NB4 (cell line): Measurements from ENCODE around the gene ASXL3.

Source experiments
- DNase-seq: peaks from one replicate; pipeline ENCODE4 v3.0.0; 2010; ENCODE audit warnings: low read depth
- H3K4me3 ChIP-seq: one replicate; pipeline ENCODE4 v1.5.1; 2011; ENCODE audit warnings: mild to moderate bottlenecking, low read depth, low read length, moderate library complexity
- MYC ChIP-seq: IDR thresholded peaks from 2 replicates; pipeline ENCODE4 v1.6.1; 2011; ENCODE audit warnings: low read depth, low read length
- POLR2A ChIP-seq: IDR thresholded peaks from 2 replicates; pipeline ENCODE4 v1.6.1; 2011; ENCODE audit warnings: mild to moderate bottlenecking; ENCODE audit not compliant: insufficient read length; ENCODE audit errors: extremely low read depth
- TF ChIP-seq, protein P1 (sequence below): IDR thresholded peaks from one replicate; pipeline ENCODE4 v1.5.1; 2012; ENCODE audit warnings: low read depth, low read length
- TF ChIP-seq, protein P2 (sequence below): IDR thresholded peaks from 2 replicates; pipeline ENCODE4 v1.6.1; 2011; ENCODE audit warnings: low read depth, low read length

ASXL3 gene

DNA sequence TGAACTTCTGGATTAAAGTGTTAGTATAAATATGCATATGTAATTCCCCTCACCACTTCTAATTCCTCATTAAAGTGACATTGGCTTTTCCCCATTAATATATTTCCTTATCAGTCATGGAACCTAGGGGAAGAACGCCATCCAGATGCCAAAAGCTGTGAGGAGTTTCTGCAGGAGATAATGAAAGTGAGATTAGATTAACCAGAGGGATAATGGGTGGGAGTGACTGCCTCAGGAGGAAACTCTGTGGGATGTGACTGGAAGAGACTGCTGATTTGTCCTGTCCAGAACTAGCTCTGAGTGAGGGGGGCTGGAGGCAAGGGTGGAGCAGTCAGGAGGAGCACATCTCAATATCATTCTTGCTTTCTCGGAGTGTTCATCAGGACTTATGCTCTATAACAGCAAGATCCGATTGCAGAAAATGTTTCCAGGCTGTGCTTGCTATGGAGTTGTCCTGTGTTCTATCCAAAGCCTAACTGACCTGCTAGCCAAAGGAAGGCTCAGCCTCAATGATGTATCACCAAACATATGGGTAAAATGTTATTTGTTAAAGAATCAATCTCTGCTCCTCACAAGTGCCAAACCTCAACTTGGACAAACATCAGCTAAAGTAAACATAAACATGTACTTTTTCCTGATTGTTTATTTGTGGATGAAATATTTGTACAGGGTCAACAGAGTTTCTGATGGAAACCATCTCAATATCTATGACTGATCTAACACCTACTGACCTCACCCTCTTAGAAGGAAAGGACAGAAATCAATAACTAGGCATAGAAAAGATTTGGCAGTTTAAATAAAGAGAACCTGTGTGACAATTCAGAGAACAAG, 118.5 kb downstream of the ASXL3 start:
- no peak for DNase-seq
- H3K4me3 ChIP-seq, result no peak overlapping the region
- TF ChIP-seq MYC (no peak), POLR2A (no peak)
- TF ChIP-seq, protein P1, sequence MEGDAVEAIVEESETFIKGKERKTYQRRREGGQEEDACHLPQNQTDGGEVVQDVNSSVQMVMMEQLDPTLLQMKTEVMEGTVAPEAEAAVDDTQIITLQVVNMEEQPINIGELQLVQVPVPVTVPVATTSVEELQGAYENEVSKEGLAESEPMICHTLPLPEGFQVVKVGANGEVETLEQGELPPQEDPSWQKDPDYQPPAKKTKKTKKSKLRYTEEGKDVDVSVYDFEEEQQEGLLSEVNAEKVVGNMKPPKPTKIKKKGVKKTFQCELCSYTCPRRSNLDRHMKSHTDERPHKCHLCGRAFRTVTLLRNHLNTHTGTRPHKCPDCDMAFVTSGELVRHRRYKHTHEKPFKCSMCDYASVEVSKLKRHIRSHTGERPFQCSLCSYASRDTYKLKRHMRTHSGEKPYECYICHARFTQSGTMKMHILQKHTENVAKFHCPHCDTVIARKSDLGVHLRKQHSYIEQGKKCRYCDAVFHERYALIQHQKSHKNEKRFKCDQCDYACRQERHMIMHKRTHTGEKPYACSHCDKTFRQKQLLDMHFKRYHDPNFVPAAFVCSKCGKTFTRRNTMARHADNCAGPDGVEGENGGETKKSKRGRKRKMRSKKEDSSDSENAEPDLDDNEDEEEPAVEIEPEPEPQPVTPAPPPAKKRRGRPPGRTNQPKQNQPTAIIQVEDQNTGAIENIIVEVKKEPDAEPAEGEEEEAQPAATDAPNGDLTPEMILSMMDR, result no peak
- TF ChIP-seq, protein P2, sequence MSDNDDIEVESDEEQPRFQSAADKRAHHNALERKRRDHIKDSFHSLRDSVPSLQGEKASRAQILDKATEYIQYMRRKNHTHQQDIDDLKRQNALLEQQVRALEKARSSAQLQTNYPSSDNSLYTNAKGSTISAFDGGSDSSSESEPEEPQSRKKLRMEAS, result no peak

DNA sequence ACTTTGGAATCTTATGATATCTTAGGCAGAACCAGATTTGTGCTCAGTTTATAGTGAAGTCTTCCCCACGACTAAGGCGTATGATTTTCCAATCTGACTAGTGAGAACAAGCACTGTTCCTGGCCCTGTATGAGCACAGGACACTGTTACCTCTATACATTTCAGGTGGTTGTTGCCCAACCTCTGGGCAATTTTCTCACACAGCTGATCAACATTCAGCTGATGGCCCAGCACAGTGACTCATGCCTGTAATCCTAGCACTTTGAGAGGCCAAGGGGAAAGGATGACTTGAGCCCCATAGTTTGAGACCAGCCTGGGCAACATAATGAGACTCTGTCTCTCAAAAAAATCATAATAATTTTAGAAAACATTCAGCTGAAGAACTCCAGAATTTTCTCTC, 119.5 kb downstream of the ASXL3 start:
- no peak overlapping the region for H3K4me3 ChIP-seq
- DNase-seq, result no peak
- TF ChIP-seq MYC, result no peak
- TF ChIP-seq, protein P2, result no peak
- TF ChIP-seq POLR2A, result no peak
- TF ChIP-seq, protein P1, result no peak

DNA sequence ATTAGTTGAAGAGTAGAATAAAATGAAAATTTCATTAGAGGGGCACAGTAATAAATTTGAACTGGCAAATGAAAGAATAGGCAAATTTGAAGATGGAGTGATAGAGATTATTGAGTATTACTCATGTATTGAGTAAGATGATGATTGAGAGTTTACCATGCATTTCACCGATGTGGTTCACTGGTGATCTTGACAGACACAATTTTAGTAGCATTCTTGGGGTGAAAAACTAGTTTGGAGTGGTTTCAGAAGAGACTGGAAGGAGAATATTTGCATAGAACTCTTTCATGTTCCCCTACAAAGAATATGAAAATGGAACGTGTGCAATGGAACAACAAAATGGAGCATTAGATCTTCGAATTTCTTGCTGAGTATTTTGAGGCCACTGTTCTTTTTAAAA, 121.4 kb downstream of the ASXL3 start:
- no peak for DNase-seq
- TF ChIP-seq MYC (no peak), POLR2A (no peak)
- TF ChIP-seq, protein P2, result no peak
- TF ChIP-seq, protein P1, result no peak
- H3K4me3 ChIP-seq, result no peak overlapping the region

DNA sequence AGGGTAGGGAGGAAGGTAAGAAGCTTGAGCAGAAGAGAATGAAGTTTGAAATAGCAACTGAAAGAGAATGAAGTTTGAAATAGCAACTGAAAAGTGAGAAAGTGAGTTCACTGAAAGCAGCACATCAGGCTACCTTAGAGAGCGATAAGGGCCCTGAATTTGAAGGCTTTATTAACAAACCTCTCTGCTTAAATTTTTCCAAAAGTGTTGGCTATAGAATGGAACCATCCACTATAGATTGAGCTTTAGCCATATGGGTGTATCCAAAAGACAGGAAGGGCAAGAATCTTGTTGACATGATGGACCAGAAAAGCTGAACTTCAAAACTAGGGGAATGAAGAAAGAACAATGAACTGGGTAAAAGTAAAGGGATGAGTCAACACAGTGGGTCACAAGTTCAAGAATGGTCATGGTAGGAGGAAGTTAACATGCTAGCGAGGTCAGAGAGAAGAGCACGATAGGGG, 122.5 kb downstream of the ASXL3 start:
- H3K4me3 ChIP-seq, result no peak overlapping the region
- TF ChIP-seq, protein P2, result no peak
- DNase-seq, result no peak

DNA sequence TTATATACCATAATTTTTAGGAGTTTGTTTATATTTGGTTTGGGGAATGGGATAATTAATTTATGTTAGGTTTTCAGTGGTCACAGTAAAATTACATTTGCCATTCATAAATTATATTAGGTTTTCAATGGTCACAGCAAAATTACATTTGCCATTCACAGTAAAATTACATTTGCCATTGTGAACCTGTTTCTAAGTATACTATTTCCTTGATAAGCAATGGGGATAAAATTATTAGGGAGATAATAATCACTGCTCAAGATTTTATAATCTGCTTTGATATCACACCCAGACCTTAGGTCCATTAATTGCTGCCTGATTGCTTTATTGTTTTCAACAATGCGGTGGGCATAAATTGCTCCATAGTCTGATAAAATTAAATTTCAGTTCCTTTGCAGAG, 124.6 kb downstream of the ASXL3 start:
- no peak for DNase-seq
- no peak overlapping the region for H3K4me3 ChIP-seq
- no peak for TF ChIP-seq MYC
- TF ChIP-seq, protein P1, result no peak
- no peak for TF ChIP-seq POLR2A
- TF ChIP-seq, protein P2, result no peak

DNA sequence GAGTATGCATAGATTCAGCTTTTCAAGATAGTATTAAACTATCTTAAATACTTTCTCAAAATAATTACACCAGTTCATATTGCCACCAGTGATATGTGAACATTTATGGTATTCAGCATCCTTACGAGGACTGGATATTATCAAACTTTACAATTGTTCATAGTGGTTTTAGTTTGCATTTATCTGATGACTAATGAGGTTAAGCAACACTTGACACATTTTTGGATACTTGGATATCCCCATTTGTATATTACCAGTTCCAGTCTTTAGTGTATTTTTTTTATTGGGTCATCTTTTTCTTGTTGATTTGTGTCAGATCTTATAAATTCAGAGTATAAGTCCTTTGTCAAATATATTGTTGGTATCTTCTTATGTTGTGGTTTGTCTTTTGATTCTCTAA, 128.4 kb downstream of the ASXL3 start:
- no peak for TF ChIP-seq POLR2A
- no peak for TF ChIP-seq MYC
- TF ChIP-seq, protein P1, result no peak
- TF ChIP-seq, protein P2, result no peak
- no peak for DNase-seq
- H3K4me3 ChIP-seq, result no peak overlapping the region
